NT2/D1 (cell line): ENCODE results near the gene WAC.
"Not testable (repeated sequence)": the region's sequence is repeated elsewhere in the genome, so short reads cannot be mapped to it uniquely, and the experiment has no call there.

Experiments
- SUZ12 ChIP-seq: IDR thresholded peaks from 2 replicates; pipeline ENCODE4 v1.6.1; 2011; ENCODE audit not compliant: insufficient read length, insufficient read depth; ENCODE audit errors: extremely low read depth
- YY1 ChIP-seq: IDR thresholded peaks from 2 replicates; pipeline ENCODE4 v1.6.1; 2011; ENCODE audit not compliant: insufficient read length, insufficient read depth
- ZNF274 ChIP-seq: IDR thresholded peaks from 2 replicates; pipeline ENCODE4 v1.6.1; 2011; ENCODE audit warnings: mild to moderate bottlenecking, low read depth, low read length

DNA sequence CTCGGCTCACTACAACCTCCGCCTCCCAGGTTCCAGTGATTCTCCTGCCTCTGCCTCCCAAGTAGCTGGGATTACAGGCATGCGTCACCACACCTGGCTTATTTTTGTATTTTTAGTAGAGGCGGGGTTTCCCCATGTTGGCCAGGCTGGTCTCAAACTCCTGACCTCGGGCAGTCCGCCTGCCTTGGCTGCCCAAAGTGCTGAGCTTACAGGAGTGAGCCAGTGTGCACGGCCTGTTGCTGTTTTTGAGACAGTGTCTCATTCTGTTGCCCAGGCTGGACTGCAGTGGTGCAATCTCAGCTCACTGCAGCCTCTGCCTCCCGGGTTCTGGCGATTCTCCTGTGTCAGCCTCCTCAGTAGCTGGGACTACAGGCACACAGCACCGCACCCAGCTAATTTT is 41.3 kb downstream of the WAC start:
- TF ChIP-seq SUZ12, ZNF274, YY1: not testable (repeated sequence)
